Liver (tissue), 9 donors: ENCODE data around the gene LGR6. TPM values are rescaled to one million over a fixed set of nuclear protein-coding genes. Genes with fewer than 3 reads are reported as not detected.

ENCODE experiments used
- DNase-seq: peaks from one replicate; pipeline ENCODE4 v3.0.0-alpha.2; 2017; ENCODE audit warnings: low spot score
- H3K27ac ChIP-seq, 2 donors: one replicate each; pipeline ENCODE4 v1.7.0; 2013; ENCODE audit warnings: inconsistent platforms in 2 of 2, low read length in 2 of 2, control low read depth in 1 of 2, low read depth in 1 of 2, mild to moderate bottlenecking in 1 of 2
- H3K27me3 ChIP-seq, 4 donors: one replicate each; pipeline versions ENCODE4 v1.6.1 to v1.7.0; 2013; ENCODE audit warnings: low read length in 3 of 4, inconsistent platforms in 1 of 4, mild to moderate bottlenecking in 1 of 4, moderate library complexity in 1 of 4; ENCODE audit not compliant: control insufficient read depth in 4 of 4, insufficient read depth in 4 of 4
- H3K36me3 ChIP-seq, 4 donors: one replicate each; pipeline versions ENCODE4 v1.6.1 to v1.7.0; 2013; ENCODE audit warnings: low read length in 3 of 4, mild to moderate bottlenecking in 3 of 4, low read depth in 1 of 4, moderate library complexity in 1 of 4; ENCODE audit not compliant: control insufficient read depth in 4 of 4, insufficient read depth in 3 of 4
- H3K4me1 ChIP-seq, 4 donors: one replicate each; pipeline versions ENCODE4 v1.6.1 to v1.7.0; 2013; ENCODE audit warnings: low read length in 3 of 4, mild to moderate bottlenecking in 3 of 4, moderate library complexity in 1 of 4; ENCODE audit not compliant: control insufficient read depth in 4 of 4, insufficient read depth in 4 of 4
- H3K4me3 ChIP-seq, 3 donors: one replicate each; pipeline versions ENCODE4 v1.6.1 to v1.7.0; 2013; ENCODE audit warnings: low read length in 3 of 3, control low read depth in 1 of 3, low read depth in 1 of 3, mild to moderate bottlenecking in 1 of 3
- H3K9ac ChIP-seq, 2 donors: one replicate each; pipeline ENCODE4 v1.7.0; 2013; ENCODE audit warnings: low read length in 2 of 2, mild to moderate bottlenecking in 2 of 2, moderate library complexity in 2 of 2, control low read depth in 1 of 2, low read depth in 1 of 2
- H3K9me3 ChIP-seq, 4 donors: one replicate each; pipeline versions ENCODE4 v1.6.1 to v1.7.0; 2013; ENCODE audit warnings: low read length in 3 of 4; ENCODE audit not compliant: control insufficient read depth in 4 of 4
- EGR1 ChIP-seq, 2 donors: IDR thresholded peaks; 2 replicates each; pipeline ENCODE4 v1.6.1; 2016 to 2018; ENCODE audit warnings: antibody characterized with exemption in 2 of 2, low read depth in 2 of 2
- FOXA1 ChIP-seq: IDR thresholded peaks from 2 replicates; pipeline ENCODE4 v1.6.1; 2016; ENCODE audit warnings: antibody characterized with exemption
- FOXA2 ChIP-seq: IDR thresholded peaks from 2 replicates; pipeline ENCODE4 v1.6.1; 2016; ENCODE audit warnings: antibody characterized with exemption
- GABPA ChIP-seq, 2 donors: IDR thresholded peaks in 1 of 2; conservative IDR thresholded peaks in 1 of 2; 2 replicates each; pipeline ENCODE4 v1.6.1; 2016; ENCODE audit warnings: antibody characterized with exemption in 2 of 2, mild to moderate bottlenecking in 1 of 2, moderate library complexity in 1 of 2
- HNF4A ChIP-seq, 2 donors: conservative IDR thresholded peaks; 2 replicates each; pipeline ENCODE4 v1.6.1; 2016; ENCODE audit warnings: antibody characterized with exemption in 2 of 2, mild to moderate bottlenecking in 2 of 2
- HNF4G ChIP-seq: IDR thresholded peaks from 2 replicates; pipeline ENCODE4 v1.6.1; 2016; ENCODE audit warnings: antibody characterized with exemption
- JUND ChIP-seq, 2 donors: IDR thresholded peaks; 2 replicates each; pipeline ENCODE4 v1.6.1; 2016; ENCODE audit warnings: antibody characterized with exemption in 2 of 2
- NR2F2 ChIP-seq: IDR thresholded peaks from 2 replicates; pipeline ENCODE4 v1.6.1; 2016; ENCODE audit warnings: antibody characterized with exemption
- RAD21 ChIP-seq, 2 donors: IDR thresholded peaks; 2 replicates each; pipeline ENCODE4 v1.6.1; 2016; ENCODE audit warnings: antibody characterized with exemption in 2 of 2, mild to moderate bottlenecking in 2 of 2
- RXRA ChIP-seq, 2 donors: IDR thresholded peaks; 2 replicates each; pipeline ENCODE4 v1.6.1; 2017 to 2018; ENCODE audit warnings: antibody characterized with exemption in 2 of 2, mild to moderate bottlenecking in 1 of 2
- TAF1 ChIP-seq: conservative IDR thresholded peaks from 2 replicates; pipeline ENCODE4 v1.6.1; 2016; ENCODE audit warnings: antibody characterized with exemption, mild to moderate bottlenecking
- YY1 ChIP-seq: IDR thresholded peaks from 2 replicates; pipeline ENCODE4 v1.6.1; 2016; ENCODE audit warnings: antibody characterized with exemption, mild to moderate bottlenecking
- WGBS: extraction: QIAGEN DNeasy Blood & Tissue Kit; methylation state at CpG from one replicate; pipeline ENCODE4 v1.1.7; 2013; 5-methylcytosine and 5-hydroxymethylcytosine counted together
- polyA plus RNA-seq, 2 donors: library from polyadenylated mRNA; stranded (reverse) in 1 of 2; unstranded in 1 of 2; fragments of 200-250 nt in 1 of 2; fragments of >200 nt in 1 of 2; fragmentation: Nextera tagmentation in 1 of 2; extraction: Ambion mirVana in 1 of 2; gene quantifications; one replicate each; pipeline versions ENCODE4 v1.2.1 to v1.2.3, GENCODE V29; 2013 to 2015
- total RNA-seq, 2 donors: library from RNA; depleted of rRNA; stranded (reverse); fragments of >200 nt; gene quantifications; one replicate each; pipeline ENCODE4 v1.2.3, GENCODE V29; 2014
- TF ChIP-seq, protein P1 (sequence below): fragments of 150-350 bp; IDR thresholded peaks from 2 replicates; pipeline ENCODE4 v1.5.1; 2017; ENCODE audit warnings: improper control_type of control experiment, low read depth, low read length; ENCODE audit not compliant: missing input control
- TF ChIP-seq, protein P2 (sequence below): IDR thresholded peaks from 2 replicates; pipeline ENCODE4 v1.6.1; 2016; ENCODE audit warnings: antibody characterized with exemption
- TF ChIP-seq, protein P3 (sequence below): IDR thresholded peaks from 2 replicates; pipeline ENCODE4 v1.6.1; 2016; ENCODE audit warnings: antibody characterized with exemption
- TF ChIP-seq, protein P4 (sequence below): IDR thresholded peaks from 2 replicates; pipeline ENCODE4 v1.6.1; 2016; ENCODE audit warnings: antibody characterized with exemption
- TF ChIP-seq, protein P5 (sequence below): IDR thresholded peaks from 2 replicates; pipeline ENCODE4 v1.6.1; 2016; ENCODE audit warnings: antibody characterized with exemption, mild to moderate bottlenecking
- donor health status: healthy.
- donor health status: healthy.
- donor health status: healthy.
- donor health status: healthy.
- donor health status: healthy.

Gene LGR6
- total and polyA plus RNA-seq, 4 donors = 0.05 to 1.2 (median 0.75) TPM

DNA sequence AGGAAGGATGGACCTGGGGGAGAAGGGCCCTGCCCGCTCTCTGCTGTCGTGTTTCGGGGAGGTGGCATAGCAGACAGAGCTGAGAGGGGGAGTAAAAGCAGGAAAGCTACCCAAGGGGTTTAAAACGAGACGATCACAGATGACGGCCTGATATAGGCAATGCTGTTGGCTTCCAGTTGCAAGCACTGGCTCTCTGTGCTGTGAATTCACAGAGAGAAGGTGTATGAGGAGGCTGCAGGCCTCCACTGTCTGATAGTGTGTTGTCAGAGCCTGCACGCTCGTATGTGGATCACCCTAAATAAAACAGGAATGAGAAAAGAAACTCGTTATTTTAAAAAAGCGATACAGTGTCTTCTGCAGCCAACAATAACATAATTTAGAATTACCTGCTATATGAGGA lies 57.4 kb downstream of the LGR6 start:
- no peaks in the 10 kb centered on the region for H3K27me3 ChIP-seq
- no peaks in the 10 kb centered on the region for H3K9me3 ChIP-seq
- no peak overlapping the region for H3K27ac ChIP-seq
- no peak overlapping the region for H3K4me3 ChIP-seq
- 86% methylated on average over 10 of the region's 10 CpGs for WGBS
- H3K9ac ChIP-seq = no peak overlapping the region
- no peak for DNase-seq
- no peaks in the 10 kb centered on the region for H3K36me3 ChIP-seq
- TF ChIP-seq HNF4A (conservative IDR thresholded peaks at IDR 0.05) (no peak), JUND (IDR thresholded peaks at IDR 0.05) (no peak), EGR1 (IDR thresholded peaks at IDR 0.05; ENCODE audit: low read depth in 2 of 2) (no peak), YY1 (no peak), TAF1 (no peak), RXRA (IDR thresholded peaks at IDR 0.05) (no peak), NR2F2 (no peak), FOXA2 (no peak), HNF4G (no peak), RAD21 (IDR thresholded peaks at IDR 0.05) (no peak), GABPA (IDR thresholded peaks at IDR 0.05 in 1 of 2, conservative IDR thresholded peaks at IDR 0.05 in 1 of 2) (no peak), FOXA1 (no peak)
- TF ChIP-seq, protein P1, sequence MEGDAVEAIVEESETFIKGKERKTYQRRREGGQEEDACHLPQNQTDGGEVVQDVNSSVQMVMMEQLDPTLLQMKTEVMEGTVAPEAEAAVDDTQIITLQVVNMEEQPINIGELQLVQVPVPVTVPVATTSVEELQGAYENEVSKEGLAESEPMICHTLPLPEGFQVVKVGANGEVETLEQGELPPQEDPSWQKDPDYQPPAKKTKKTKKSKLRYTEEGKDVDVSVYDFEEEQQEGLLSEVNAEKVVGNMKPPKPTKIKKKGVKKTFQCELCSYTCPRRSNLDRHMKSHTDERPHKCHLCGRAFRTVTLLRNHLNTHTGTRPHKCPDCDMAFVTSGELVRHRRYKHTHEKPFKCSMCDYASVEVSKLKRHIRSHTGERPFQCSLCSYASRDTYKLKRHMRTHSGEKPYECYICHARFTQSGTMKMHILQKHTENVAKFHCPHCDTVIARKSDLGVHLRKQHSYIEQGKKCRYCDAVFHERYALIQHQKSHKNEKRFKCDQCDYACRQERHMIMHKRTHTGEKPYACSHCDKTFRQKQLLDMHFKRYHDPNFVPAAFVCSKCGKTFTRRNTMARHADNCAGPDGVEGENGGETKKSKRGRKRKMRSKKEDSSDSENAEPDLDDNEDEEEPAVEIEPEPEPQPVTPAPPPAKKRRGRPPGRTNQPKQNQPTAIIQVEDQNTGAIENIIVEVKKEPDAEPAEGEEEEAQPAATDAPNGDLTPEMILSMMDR = no peak
- TF ChIP-seq, protein P2, sequence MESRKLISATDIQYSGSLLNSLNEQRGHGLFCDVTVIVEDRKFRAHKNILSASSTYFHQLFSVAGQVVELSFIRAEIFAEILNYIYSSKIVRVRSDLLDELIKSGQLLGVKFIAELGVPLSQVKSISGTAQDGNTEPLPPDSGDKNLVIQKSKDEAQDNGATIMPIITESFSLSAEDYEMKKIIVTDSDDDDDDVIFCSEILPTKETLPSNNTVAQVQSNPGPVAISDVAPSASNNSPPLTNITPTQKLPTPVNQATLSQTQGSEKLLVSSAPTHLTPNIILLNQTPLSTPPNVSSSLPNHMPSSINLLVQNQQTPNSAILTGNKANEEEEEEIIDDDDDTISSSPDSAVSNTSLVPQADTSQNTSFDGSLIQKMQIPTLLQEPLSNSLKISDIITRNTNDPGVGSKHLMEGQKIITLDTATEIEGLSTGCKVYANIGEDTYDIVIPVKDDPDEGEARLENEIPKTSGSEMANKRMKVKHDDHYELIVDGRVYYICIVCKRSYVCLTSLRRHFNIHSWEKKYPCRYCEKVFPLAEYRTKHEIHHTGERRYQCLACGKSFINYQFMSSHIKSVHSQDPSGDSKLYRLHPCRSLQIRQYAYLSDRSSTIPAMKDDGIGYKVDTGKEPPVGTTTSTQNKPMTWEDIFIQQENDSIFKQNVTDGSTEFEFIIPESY = no peak
- TF ChIP-seq, protein P3, sequence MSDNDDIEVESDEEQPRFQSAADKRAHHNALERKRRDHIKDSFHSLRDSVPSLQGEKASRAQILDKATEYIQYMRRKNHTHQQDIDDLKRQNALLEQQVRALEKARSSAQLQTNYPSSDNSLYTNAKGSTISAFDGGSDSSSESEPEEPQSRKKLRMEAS = no peak
- TF ChIP-seq, protein P4, sequence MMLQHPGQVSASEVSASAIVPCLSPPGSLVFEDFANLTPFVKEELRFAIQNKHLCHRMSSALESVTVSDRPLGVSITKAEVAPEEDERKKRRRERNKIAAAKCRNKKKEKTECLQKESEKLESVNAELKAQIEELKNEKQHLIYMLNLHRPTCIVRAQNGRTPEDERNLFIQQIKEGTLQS = no peak
- H3K4me1 ChIP-seq = no peaks in the 10 kb centered on the region

DNA sequence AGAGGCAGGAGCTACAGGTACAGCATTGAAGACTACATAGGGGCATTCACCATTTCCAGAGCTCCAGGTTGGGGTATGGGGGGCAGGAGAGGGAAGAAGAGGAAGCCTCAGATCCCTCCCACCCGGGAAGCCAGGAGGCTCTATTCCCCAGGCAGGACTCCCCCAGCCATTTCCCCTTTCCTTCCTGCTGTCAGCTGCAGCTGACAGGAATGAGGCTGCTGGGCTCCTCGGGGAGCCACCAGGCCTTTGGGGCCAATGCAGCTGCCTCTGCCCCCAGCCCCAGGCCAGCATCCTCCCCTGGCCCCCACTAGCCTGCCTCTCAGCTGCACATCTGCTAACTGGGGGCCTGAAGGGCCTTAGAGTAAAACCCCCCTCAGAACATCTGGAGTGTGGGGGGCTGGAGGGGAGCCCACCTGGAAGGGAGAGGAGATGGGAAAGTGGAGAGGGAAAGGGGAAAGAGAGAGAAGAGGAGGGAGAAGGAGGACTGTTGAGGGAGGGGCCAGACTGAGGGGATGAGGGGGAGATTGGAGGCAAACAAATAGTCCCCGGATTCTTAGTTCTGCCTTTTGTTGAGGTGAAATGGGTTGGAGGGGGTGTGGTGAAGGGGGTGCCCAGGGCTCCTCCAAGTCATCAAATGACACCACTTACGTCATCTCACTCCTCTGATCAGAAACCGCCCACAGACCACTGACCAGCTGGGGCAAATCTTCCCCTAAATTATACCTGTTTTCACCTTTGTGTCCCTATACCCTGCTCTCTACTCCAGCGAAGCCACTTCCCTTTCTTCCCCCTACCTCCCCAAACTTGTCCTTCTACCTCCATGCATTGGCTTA lies 58.0 kb downstream of the LGR6 start:
- Histone ChIP-seq H3K9me3 (no peaks in the 10 kb centered on the region), H3K27me3 (no peaks in the 10 kb centered on the region), H3K36me3 (no peaks in the 10 kb centered on the region), H3K4me1 (no peaks in the 10 kb centered on the region), H3K9ac (no peak overlapping the region), H3K27ac (no peak overlapping the region), H3K4me3 (no peak overlapping the region)
- WGBS = 64% methylated on average over 6 of the region's 6 CpGs
- TF ChIP-seq, protein P4 = no peak
- TF ChIP-seq HNF4A (conservative IDR thresholded peaks at IDR 0.05) = no peak
- TF ChIP-seq, protein P2 = no peak
- TF ChIP-seq JUND (IDR thresholded peaks at IDR 0.05) = no peak
- no peak for TF ChIP-seq RXRA (IDR thresholded peaks at IDR 0.05)
- TF ChIP-seq, protein P5, sequence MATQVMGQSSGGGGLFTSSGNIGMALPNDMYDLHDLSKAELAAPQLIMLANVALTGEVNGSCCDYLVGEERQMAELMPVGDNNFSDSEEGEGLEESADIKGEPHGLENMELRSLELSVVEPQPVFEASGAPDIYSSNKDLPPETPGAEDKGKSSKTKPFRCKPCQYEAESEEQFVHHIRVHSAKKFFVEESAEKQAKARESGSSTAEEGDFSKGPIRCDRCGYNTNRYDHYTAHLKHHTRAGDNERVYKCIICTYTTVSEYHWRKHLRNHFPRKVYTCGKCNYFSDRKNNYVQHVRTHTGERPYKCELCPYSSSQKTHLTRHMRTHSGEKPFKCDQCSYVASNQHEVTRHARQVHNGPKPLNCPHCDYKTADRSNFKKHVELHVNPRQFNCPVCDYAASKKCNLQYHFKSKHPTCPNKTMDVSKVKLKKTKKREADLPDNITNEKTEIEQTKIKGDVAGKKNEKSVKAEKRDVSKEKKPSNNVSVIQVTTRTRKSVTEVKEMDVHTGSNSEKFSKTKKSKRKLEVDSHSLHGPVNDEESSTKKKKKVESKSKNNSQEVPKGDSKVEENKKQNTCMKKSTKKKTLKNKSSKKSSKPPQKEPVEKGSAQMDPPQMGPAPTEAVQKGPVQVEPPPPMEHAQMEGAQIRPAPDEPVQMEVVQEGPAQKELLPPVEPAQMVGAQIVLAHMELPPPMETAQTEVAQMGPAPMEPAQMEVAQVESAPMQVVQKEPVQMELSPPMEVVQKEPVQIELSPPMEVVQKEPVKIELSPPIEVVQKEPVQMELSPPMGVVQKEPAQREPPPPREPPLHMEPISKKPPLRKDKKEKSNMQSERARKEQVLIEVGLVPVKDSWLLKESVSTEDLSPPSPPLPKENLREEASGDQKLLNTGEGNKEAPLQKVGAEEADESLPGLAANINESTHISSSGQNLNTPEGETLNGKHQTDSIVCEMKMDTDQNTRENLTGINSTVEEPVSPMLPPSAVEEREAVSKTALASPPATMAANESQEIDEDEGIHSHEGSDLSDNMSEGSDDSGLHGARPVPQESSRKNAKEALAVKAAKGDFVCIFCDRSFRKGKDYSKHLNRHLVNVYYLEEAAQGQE = no peak
- no peak for TF ChIP-seq FOXA2
- TF ChIP-seq TAF1 = no peak
- DNase-seq = no peak
